RWPE2 (cell line): ENCODE results near the gene SCRN1.
"Not testable (repeated sequence)": the region's sequence is repeated elsewhere in the genome, so short reads cannot be mapped to it uniquely, and the experiment has no call there.

ENCODE experiments used
- ATAC-seq: fragments of 200-7000 bp; cut with Tn5 transposase; 3 replicates; pipeline ENCODE4 v1.9.1; 2021; ENCODE audit warnings: low read depth
- DNase-seq: peaks from one replicate; pipeline ENCODE4 v3.0.0-alpha.2; 2020; ENCODE audit warnings: low spot score
- H3K27ac ChIP-seq: fragments of 450-650 bp; 2 replicates; pipeline ENCODE4 v1.5.1; 2017; ENCODE audit warnings: mild to moderate bottlenecking; ENCODE audit not compliant: poor library complexity, severe bottlenecking
- H3K27me3 ChIP-seq: fragments of 250-450 bp; sonication (Bioruptor Pico); 2 replicates; pipeline ENCODE4 v1.5.1; 2021; ENCODE audit warnings: mild to moderate bottlenecking, moderate library complexity; ENCODE audit not compliant: insufficient read depth, poor library complexity, severe bottlenecking
- H3K36me3 ChIP-seq: fragments of 250-450 bp; sonication (Bioruptor Pico); 2 replicates; pipeline ENCODE4 v1.5.1; 2020; ENCODE audit warnings: low read depth, mild to moderate bottlenecking, moderate library complexity
- H3K4me1 ChIP-seq: fragments of 250-450 bp; sonication (Bioruptor Pico); 2 replicates; pipeline ENCODE4 v1.5.1; 2021; ENCODE audit warnings: mild to moderate bottlenecking, moderate library complexity; ENCODE audit not compliant: insufficient read depth, poor library complexity, severe bottlenecking
- H3K4me3 ChIP-seq: fragments of 250-450 bp; sonication (Bioruptor Pico); 2 replicates; pipeline ENCODE4 v1.5.1; 2021; ENCODE audit warnings: mild to moderate bottlenecking, moderate library complexity; ENCODE audit not compliant: severe bottlenecking
- H3K9me3 ChIP-seq: fragments of 250-450 bp; sonication (Bioruptor Pico); 2 replicates; pipeline ENCODE4 v1.5.1; 2021; ENCODE audit warnings: mild to moderate bottlenecking, moderate library complexity; ENCODE audit not compliant: severe bottlenecking
- TF ChIP-seq, protein P1 (sequence below): fragments of 450-650 bp; IDR thresholded peaks from one replicate; pipeline ENCODE4 v1.5.1; 2017; ENCODE audit warnings: mild to moderate bottlenecking, moderate library complexity; ENCODE audit not compliant: poor library complexity, severe bottlenecking

SCRN1 gene

DNA sequence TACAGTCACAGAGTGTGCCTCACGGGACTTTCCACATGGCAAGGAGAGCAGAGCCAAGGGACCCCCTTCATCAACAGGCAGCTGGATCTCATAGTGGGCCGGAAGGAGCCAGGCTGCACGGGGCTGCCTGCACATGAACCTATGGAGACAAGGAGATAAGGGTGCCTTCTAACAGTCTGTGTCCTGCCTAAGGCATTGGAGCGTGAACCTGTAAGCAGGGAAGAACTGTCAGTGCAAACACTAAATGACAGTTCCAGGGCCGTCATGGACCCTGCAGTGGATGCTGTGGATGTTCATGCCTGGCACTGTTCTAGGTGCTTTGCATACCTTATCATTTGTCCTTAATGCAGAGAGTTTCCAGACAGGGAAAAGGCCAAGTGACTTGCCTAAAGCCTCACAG, 97.4 kb downstream of the SCRN1 start:
- DNase-seq, result no peak

DNA sequence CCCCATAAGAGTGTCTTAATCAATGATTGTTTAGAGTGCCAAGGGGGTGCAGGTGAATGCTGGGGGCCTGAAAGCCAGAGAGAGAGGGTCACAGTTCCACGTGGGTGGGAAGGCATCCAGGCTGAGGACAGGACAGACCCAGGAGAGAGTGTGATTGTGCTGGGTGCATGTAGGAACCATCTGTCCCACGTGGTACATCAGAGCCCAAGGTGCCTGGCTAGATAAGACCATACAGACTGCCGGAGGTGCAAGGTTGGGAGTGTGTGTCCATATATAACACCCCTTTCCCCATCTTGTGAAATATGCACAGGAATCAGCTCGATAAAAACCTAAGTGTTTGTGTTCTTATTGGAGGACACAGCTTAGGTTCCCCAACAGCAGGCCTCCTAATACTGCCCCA, 97.8 kb downstream of the SCRN1 start:
- Histone ChIP-seq H3K27ac (no peak overlapping the region), H3K4me1 (no peaks in the 10 kb centered on the region), H3K36me3 (no peaks in the 10 kb centered on the region), H3K9me3 (no peaks in the 10 kb centered on the region), H3K27me3 (no peaks in the 10 kb centered on the region), H3K4me3 (no peak overlapping the region)
- ATAC-seq, result no peak
- TF ChIP-seq, protein P1, sequence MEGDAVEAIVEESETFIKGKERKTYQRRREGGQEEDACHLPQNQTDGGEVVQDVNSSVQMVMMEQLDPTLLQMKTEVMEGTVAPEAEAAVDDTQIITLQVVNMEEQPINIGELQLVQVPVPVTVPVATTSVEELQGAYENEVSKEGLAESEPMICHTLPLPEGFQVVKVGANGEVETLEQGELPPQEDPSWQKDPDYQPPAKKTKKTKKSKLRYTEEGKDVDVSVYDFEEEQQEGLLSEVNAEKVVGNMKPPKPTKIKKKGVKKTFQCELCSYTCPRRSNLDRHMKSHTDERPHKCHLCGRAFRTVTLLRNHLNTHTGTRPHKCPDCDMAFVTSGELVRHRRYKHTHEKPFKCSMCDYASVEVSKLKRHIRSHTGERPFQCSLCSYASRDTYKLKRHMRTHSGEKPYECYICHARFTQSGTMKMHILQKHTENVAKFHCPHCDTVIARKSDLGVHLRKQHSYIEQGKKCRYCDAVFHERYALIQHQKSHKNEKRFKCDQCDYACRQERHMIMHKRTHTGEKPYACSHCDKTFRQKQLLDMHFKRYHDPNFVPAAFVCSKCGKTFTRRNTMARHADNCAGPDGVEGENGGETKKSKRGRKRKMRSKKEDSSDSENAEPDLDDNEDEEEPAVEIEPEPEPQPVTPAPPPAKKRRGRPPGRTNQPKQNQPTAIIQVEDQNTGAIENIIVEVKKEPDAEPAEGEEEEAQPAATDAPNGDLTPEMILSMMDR, result no peak
- no peak for DNase-seq

More for the DNA sequence above, 97.4 kb downstream of the SCRN1 start:
- TF ChIP-seq, protein P1, result no peak
- Histone ChIP-seq H3K4me3 (no peak overlapping the region), H3K4me1 (no peaks in the 10 kb centered on the region), H3K27ac (no peak overlapping the region), H3K9me3 (no peaks in the 10 kb centered on the region), H3K27me3 (no peaks in the 10 kb centered on the region), H3K36me3 (no peaks in the 10 kb centered on the region)
- no peak for ATAC-seq

DNA sequence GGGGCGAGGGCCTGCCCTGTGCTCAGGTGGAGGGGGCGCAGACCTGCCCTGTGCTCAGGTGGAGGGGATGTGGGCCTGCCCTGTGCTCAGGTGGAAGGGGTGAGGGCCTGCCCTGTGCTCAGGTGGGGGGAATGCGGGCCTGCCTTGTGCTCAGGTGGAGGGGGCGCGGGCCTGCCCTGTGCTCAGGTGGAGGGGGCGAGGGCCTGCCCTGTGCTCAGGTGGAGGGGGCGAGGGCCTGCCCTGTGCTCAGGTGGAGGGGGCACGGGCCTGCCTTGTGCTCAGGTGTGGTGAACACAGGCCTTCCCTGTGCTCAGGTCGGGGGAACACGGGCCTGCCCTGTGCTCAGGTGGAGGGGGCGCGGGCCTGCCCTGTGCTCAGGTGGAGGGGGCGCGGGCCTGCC, 98.8 kb downstream of the SCRN1 start:
- H3K36me3 ChIP-seq, H3K27ac ChIP-seq, ATAC-seq, DNase-seq, H3K27me3 ChIP-seq, H3K9me3 ChIP-seq, H3K4me3 ChIP-seq, H3K4me1 ChIP-seq: not testable (repeated sequence)

DNA sequence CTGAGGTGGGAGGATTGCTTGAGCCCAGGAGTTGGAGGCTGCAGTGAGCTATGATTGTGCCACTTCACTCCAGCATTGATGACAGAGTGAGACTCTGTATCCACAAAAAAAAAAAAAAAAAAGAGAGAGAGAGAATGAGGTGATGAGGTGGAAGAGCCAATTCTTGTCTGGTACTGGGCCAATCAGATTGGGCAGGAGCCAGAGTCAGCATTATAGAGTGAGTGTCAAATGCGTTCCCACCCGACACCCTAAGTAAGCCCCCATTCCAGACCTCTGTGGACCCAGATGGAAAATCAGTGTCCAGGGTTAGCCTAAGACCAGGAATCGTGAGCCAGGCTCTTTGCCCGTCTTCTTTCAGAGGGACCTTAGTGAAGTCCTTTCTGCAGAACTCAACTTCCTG, 99.3 kb downstream of the SCRN1 start:
- H3K4me1 ChIP-seq, result no peaks in the 10 kb centered on the region
- H3K9me3 ChIP-seq, result no peaks in the 10 kb centered on the region
- TF ChIP-seq, protein P1, result no peak
- no peak overlapping the region for H3K27ac ChIP-seq
- H3K27me3 ChIP-seq, result no peaks in the 10 kb centered on the region
- H3K36me3 ChIP-seq, result no peaks in the 10 kb centered on the region
- no peak for DNase-seq
- H3K4me3 ChIP-seq, result no peak overlapping the region
- ATAC-seq, result no peak

DNA sequence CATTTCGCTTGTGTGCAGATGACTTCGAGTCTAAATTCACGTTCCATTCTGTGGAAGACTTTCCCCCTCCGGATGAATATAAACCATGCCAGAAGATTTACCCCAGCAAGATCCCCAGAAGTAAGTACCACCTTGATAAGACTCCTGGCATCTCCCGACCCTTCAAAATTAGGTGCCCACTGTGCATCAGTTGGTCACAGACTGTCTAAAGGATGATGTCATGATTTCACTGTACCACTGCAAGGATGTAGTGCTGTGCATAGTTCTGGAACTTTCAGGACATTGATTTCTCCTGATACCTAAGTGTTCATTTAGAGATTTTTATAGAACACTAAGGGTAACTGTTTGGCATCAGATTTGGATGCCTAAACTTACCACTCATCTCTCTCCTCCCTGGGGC, 100.3 kb downstream of the SCRN1 start:
- Histone ChIP-seq H3K27me3 (no peaks in the 10 kb centered on the region), H3K36me3 (no peaks in the 10 kb centered on the region), H3K9me3 (no peaks in the 10 kb centered on the region), H3K4me1 (no peaks in the 10 kb centered on the region), H3K4me3 (no peak overlapping the region), H3K27ac (no peak overlapping the region)
- no peak for ATAC-seq
- DNase-seq, result no peak
- TF ChIP-seq, protein P1, result no peak

DNA sequence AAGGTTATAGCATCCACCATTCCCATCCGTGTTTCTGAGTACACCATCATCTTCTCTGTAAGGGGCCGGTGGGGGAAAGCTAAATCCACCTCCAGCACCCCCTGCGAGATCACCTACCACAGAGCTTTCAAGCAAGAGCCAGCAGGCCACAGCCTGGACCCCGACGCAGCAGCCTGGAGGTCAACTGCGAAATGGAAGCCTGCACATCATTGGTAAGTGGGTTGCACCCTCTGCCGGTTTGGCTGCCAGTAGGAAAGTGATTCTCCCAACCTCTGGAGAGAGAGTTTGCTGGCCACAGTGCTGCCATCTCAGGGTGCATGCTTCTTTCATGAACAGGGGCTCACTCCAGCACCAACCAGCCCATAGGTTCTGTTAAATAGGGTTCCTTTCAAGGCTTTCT, 101.6 kb downstream of the SCRN1 start:
- TF ChIP-seq, protein P1, result no peak
- no peak for ATAC-seq
- Histone ChIP-seq H3K27me3 (no peaks in the 10 kb centered on the region), H3K9me3 (no peaks in the 10 kb centered on the region), H3K4me1 (no peaks in the 10 kb centered on the region), H3K36me3 (no peaks in the 10 kb centered on the region), H3K27ac (no peak overlapping the region), H3K4me3 (no peak overlapping the region)
- no peak for DNase-seq
